CD14-positive monocyte (primary cell): ENCODE measurements around the gene PEG3. TPM values are rescaled to one million over a fixed set of nuclear protein-coding genes. Genes with fewer than 3 reads are reported as not detected.
"Not testable (repeated sequence)": the region's sequence is repeated elsewhere in the genome, so short reads cannot be mapped to it uniquely, and the experiment has no call there.

Experiments used
- DNase-seq, 3 donors: peaks; one replicate each; pipeline ENCODE4 v3.0.0-alpha.2; 2011 to 2022
- H2AFZ ChIP-seq: 2 replicates; pipeline ENCODE4 v1.6.0; 2012; ENCODE audit warnings: mild to moderate bottlenecking, low read depth, low read length, inconsistent platforms; ENCODE audit not compliant: insufficient read depth, poor library complexity, severe bottlenecking
- H3K27ac ChIP-seq, 2 donors: 1 replicate in 1 of 2; 2 replicates in 1 of 2; pipeline ENCODE4 v1.5.1; 2012 to 2013; ENCODE audit warnings: low read length in 2 of 2, control low read depth in 1 of 2, inconsistent platforms in 1 of 2, low read depth in 1 of 2, mild to moderate bottlenecking in 1 of 2
- H3K27me3 ChIP-seq, 2 donors: one replicate each; pipeline versions ENCODE4 v1.6.0 to v1.6.1; 2011 to 2013; ENCODE audit warnings: low read length in 2 of 2; ENCODE audit not compliant: control insufficient read depth in 2 of 2, insufficient read depth in 2 of 2
- H3K36me3 ChIP-seq, 2 donors: replicated peaks in 1 of 2; 1 replicate in 1 of 2; 2 replicates in 1 of 2; pipeline versions ENCODE4 v1.5.1 to v1.6.1; 2012 to 2013; ENCODE audit warnings: low read length in 2 of 2, control low read depth in 1 of 2, inconsistent platforms in 1 of 2, mild to moderate bottlenecking in 1 of 2; ENCODE audit not compliant: insufficient read depth in 2 of 2, control insufficient read depth in 1 of 2
- H3K4me1 ChIP-seq, 2 donors: 1 replicate in 1 of 2; 2 replicates in 1 of 2; pipeline versions ENCODE4 v1.5.1 to v1.6.1; 2012 to 2013; ENCODE audit warnings: low read length in 2 of 2, control low read depth in 1 of 2, inconsistent platforms in 1 of 2, mild to moderate bottlenecking in 1 of 2, moderate library complexity in 1 of 2; ENCODE audit not compliant: insufficient read depth in 2 of 2, control insufficient read depth in 1 of 2
- H3K4me2 ChIP-seq: replicated peaks from 2 replicates; pipeline ENCODE3; 2012; ENCODE audit warnings: low read length, moderate library complexity, mild to moderate bottlenecking; ENCODE audit not compliant: poor library complexity, severe bottlenecking; ENCODE audit errors: extremely low read depth
- H3K4me3 ChIP-seq, 3 experiments: fragments of 200-600 bp in 1 of 3; sonication (generic) in 1 of 3; replicated peaks in 1 of 3; 1 replicate in 2 of 3; 2 replicates in 1 of 3; pipeline ENCODE4 v1.5.1; 2011 to 2013; ENCODE audit warnings: low read length in 3 of 3, mild to moderate bottlenecking in 3 of 3, control low read depth in 2 of 3, low read depth in 2 of 3, inconsistent platforms in 1 of 3, moderate library complexity in 1 of 3
- H3K79me2 ChIP-seq: 2 replicates; pipeline ENCODE4 v1.6.0; 2012; ENCODE audit warnings: mild to moderate bottlenecking, control low read depth, inconsistent platforms, low read length, moderate library complexity; ENCODE audit not compliant: insufficient read depth
- H3K9ac ChIP-seq: 2 replicates; pipeline ENCODE4 v1.6.0; 2017; ENCODE audit warnings: low read length, mild to moderate bottlenecking; ENCODE audit not compliant: insufficient read depth, poor library complexity, severe bottlenecking
- H3K9me3 ChIP-seq, 2 donors: replicated peaks in 1 of 2; 1 replicate in 1 of 2; 2 replicates in 1 of 2; pipeline versions ENCODE4 v1.5.1 to v1.6.1; 2012 to 2013; ENCODE audit warnings: low read length in 2 of 2, control low read depth in 1 of 2; ENCODE audit not compliant: control insufficient read depth in 1 of 2, insufficient read depth in 1 of 2
- H4K20me1 ChIP-seq: 2 replicates; pipeline ENCODE4 v1.6.0; 2012; ENCODE audit warnings: mild to moderate bottlenecking, low read length, control low read depth, moderate library complexity; ENCODE audit not compliant: insufficient read depth
- H3K27ac Mint-ChIP-seq, 7 donors: one replicate each; pipeline ENCODE4 v1.8.0; 2020; ENCODE audit warnings: mild to moderate bottlenecking in 7 of 7, mixed read lengths in 7 of 7, moderate library complexity in 6 of 7, inconsistent platforms in 2 of 7
- H3K27me3 Mint-ChIP-seq, 3 donors: one replicate each; pipeline ENCODE4 v1.8.0; 2021 to 2022; ENCODE audit warnings: low read depth in 3 of 3, mild to moderate bottlenecking in 3 of 3, mixed read lengths in 3 of 3, moderate library complexity in 3 of 3, inconsistent platforms in 1 of 3
- H3K36me3 Mint-ChIP-seq, 2 donors: one replicate each; pipeline ENCODE4 v1.8.0; 2020; ENCODE audit warnings: mixed read lengths in 2 of 2, inconsistent platforms in 1 of 2, mild to moderate bottlenecking in 1 of 2
- H3K4me1 Mint-ChIP-seq: one replicate; pipeline ENCODE4 v1.8.0; 2020; ENCODE audit warnings: mild to moderate bottlenecking, mixed read lengths
- H3K4me3 Mint-ChIP-seq, 2 donors: one replicate each; pipeline ENCODE4 v1.8.0; 2020; ENCODE audit warnings: mild to moderate bottlenecking in 2 of 2, mixed read lengths in 2 of 2, moderate library complexity in 1 of 2
- H3K9me3 Mint-ChIP-seq, 7 donors: one replicate each; pipeline ENCODE4 v1.8.0; 2020 to 2022; ENCODE audit warnings: mixed read lengths in 7 of 7, mild to moderate bottlenecking in 6 of 7, moderate library complexity in 6 of 7, inconsistent platforms in 2 of 7
- CTCF ChIP-seq: fragments of 200-600 bp; IDR thresholded peaks from one replicate; pipeline ENCODE4 v1.8.0; 2022; ENCODE audit warnings: antibody characterized with exemption, mild to moderate bottlenecking
- WGBS: methylation state at CpG from one replicate; pipeline ENCODE4 v1.1.5; 2013; ENCODE audit warnings: missing lambda C conversion rate; ENCODE audit not compliant: insufficient coverage; 5-methylcytosine and 5-hydroxymethylcytosine counted together
- intact Hi-C, 2 donors: fragments of 100-400 bp; cut with micrococcal nuclease; formaldehyde crosslinking; loops; one replicate each; pipeline versions ENCODE4 v1.15.0 to v1.15.1; 2023
- polyA plus RNA-seq, 3 donors: library from polyadenylated mRNA; depleted of rRNA in 1 of 3; unstranded in 2 of 3; stranded (reverse) in 1 of 3; fragments of 300-500 nt in 2 of 3; fragments of >200 nt in 1 of 3; fragmentation: Illumina TruSeq in 2 of 3; gene quantifications; 1 replicate in 2 of 3; 2 replicates in 1 of 3; pipeline ENCODE4 v1.2.3, GENCODE V29; 2012 to 2021

The PEG3 gene
- polyA plus RNA-seq, 3 donors: 0.05 to 0.07 TPM; not detected in 1

GRCh38 chr19:56862741-56863140, 22.2 kb upstream of the PEG3 start:
- H3K27ac ChIP-seq: no peak overlapping the region
- H3K27me3 ChIP-seq: no peaks in the 10 kb centered on the region
- Mint-ChIP-seq H3K27ac (no peak overlapping the region), H3K4me1 (no peaks in the 10 kb centered on the region), H3K36me3 (no peaks in the 10 kb centered on the region), H3K4me3 (no peak overlapping the region), H3K9me3 (peaks cover 23 to 56% (median 41%) of the 10 kb centered on the region in 7 donors), H3K27me3 (peaks cover 0 to 4% (median 0%) of the 10 kb centered on the region in 3 donors)
- no peak overlapping the region for H3K4me2 ChIP-seq
- TF ChIP-seq CTCF: no peak
- H3K4me3 ChIP-seq: no peak overlapping the region
- intact Hi-C loops: no loop called here
- H4K20me1 ChIP-seq: no peaks in the 10 kb centered on the region
- peaks cover 47 to 70% of the 10 kb centered on the region in 2 donors for H3K9me3 ChIP-seq
- H2AFZ ChIP-seq: no peak overlapping the region
- no peak overlapping the region for H3K9ac ChIP-seq
- no peaks in the 10 kb centered on the region for H3K4me1 ChIP-seq
- 81% methylated on average over 2 of the region's 4 CpGs for WGBS
- no peaks in the 10 kb centered on the region for H3K79me2 ChIP-seq
- DNase-seq: no peak
- no peaks in the 10 kb centered on the region for H3K36me3 ChIP-seq

GRCh38 chr19:56860409-56860808, 19.9 kb upstream of the PEG3 start:
- H3K9me3 ChIP-seq: peaks cover 36 to 74% of the 10 kb centered on the region in 2 donors
- H3K27ac ChIP-seq, intact Hi-C loops, H3K4me3 ChIP-seq, H3K27me3 ChIP-seq, H3K79me2 ChIP-seq, H3K4me1 Mint-ChIP-seq, H3K36me3 ChIP-seq, H4K20me1 ChIP-seq, H2AFZ ChIP-seq, H3K27me3 Mint-ChIP-seq, H3K4me3 Mint-ChIP-seq, H3K9ac ChIP-seq, H3K4me2 ChIP-seq, H3K27ac Mint-ChIP-seq, H3K4me1 ChIP-seq, H3K36me3 Mint-ChIP-seq, DNase-seq: not testable (repeated sequence)
- 93% methylated on average over 2 of the region's 10 CpGs for WGBS
- peaks cover 25 to 56% (median 43%) of the 10 kb centered on the region in 7 donors for H3K9me3 Mint-ChIP-seq
